Psoas muscle (tissue), 8 donors: ENCODE measurements around the gene FAM184B. TPM values are rescaled to one million over a fixed set of nuclear protein-coding genes. Genes with fewer than 3 reads are reported as not detected.

Experiments used
- ATAC-seq, 4 donors: fragments of 200-7000 bp; cut with Tn5 transposase; one replicate each; pipeline ENCODE4 v1.9.1; 2020; ENCODE audit warnings: moderate library complexity in 3 of 4, mild to moderate bottlenecking in 2 of 4
- DNase-seq, 2 donors: peaks; one replicate each; pipeline ENCODE4 v3.0.0-alpha.2; 2020
- H3K27ac ChIP-seq: fragments of 200-600 bp; one replicate; pipeline ENCODE4 v1.8.0; 2022
- H3K27me3 ChIP-seq, 3 donors: fragments of 200-600 bp in 1 of 3; one replicate each; pipeline versions ENCODE4 v1.6.1 to v1.8.0; 2013 to 2022; ENCODE audit warnings: low read length in 2 of 3, mild to moderate bottlenecking in 2 of 3, moderate library complexity in 1 of 3; ENCODE audit not compliant: insufficient read depth in 3 of 3
- H3K36me3 ChIP-seq, 2 donors: fragments of 200-600 bp in 1 of 2; one replicate each; pipeline versions ENCODE4 v1.6.1 to v1.8.0; 2013 to 2022; ENCODE audit warnings: low read depth in 1 of 2, mild to moderate bottlenecking in 1 of 2, moderate library complexity in 1 of 2; ENCODE audit not compliant: insufficient read depth in 1 of 2
- H3K4me1 ChIP-seq: fragments of 200-600 bp; one replicate; pipeline ENCODE4 v1.8.0; 2022
- H3K4me3 ChIP-seq: fragments of 200-600 bp; one replicate; pipeline ENCODE4 v1.8.0; 2022; ENCODE audit warnings: mild to moderate bottlenecking
- H3K9me3 ChIP-seq: fragments of 200-600 bp; one replicate; pipeline ENCODE4 v1.8.0; 2022
- WGBS, 3 donors: extraction: QIAGEN DNeasy Blood & Tissue Kit; methylation state at CpG; one replicate each; pipeline versions ENCODE4 v1.1.6 to v1.1.7; 2013; 5-methylcytosine and 5-hydroxymethylcytosine counted together
- intact Hi-C, 2 donors: fragments of 100-400 bp; cut with DNase I; formaldehyde crosslinking; loops; one replicate each; pipeline versions ENCODE4 v1.11.0 to v1.14.2; 2022
- polyA plus RNA-seq, 3 donors: library from polyadenylated mRNA; stranded (reverse); fragments of 200-250 nt; gene quantifications; one replicate each; pipeline ENCODE4 v1.2.3, GENCODE V29; 2013
- total RNA-seq, 4 donors: library from RNA; stranded (reverse); fragmentation: NEBNext Ultra II Directional in 2 of 4; extraction: Animal tissue kit (Norgen Biotek cat#: 25700) in 2 of 4; gene quantifications; one replicate each; pipeline versions ENCODE4 v1.2.1 to v1.2.4, GENCODE V29; 2021 to 2023
- TF ChIP-seq, protein P1 (sequence below): fragments of 200-600 bp; IDR thresholded peaks from one replicate; pipeline ENCODE4 v1.8.0; 2022; ENCODE audit warnings: antibody characterized with exemption
- donor health status: healthy with polysubstance abuse.
- donor health status: DM: no; HTN: no; CAD: no; lungs with moderate emphysema.
- donor health status: Bipolar disorder and iron deficiency.
- donor health status: healthy.
- donor health status: DM: yes; HTN: yes; CAD: no.
- donor health status: DM: no; HTN: no; CAD: no.
- donor health status: DM: no; HTN: no; CAD: no.
- donor health status: DM: yes; HTN: yes; CAD: no.

The FAM184B gene
- total and polyA plus RNA-seq, 7 donors = 0.03 to 2.6 (median 0.38) TPM

DNA sequence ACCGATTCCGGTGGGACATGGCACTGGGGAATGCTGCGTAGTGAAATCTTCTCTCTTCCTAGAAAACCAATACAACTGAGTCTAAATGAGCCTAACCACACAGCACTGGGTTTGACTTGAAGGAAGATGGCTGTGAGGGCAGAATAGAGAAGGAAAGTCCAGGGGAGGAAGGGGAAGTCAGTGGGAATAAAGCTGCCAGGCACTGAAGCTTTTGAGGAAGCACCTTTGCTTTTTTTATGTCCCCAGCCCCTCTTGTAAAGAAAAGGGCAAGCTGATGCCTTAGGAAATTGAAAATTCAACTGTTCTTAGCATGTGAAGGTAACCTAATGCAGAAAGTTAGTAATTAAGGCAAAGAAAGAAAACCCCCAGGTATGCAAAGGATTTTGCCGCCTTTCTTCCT is 146.4 kb downstream of the FAM184B start:
- DNase-seq (no peak), ATAC-seq (no peak)
- intact Hi-C loops = loop anchor here (5.0 to 10.0 kb wide), 3 partner anchors 60 to 172 kb away; partner anchors contain the start of gene LAP3 (in 1 of the 2)
- Histone ChIP-seq H3K27ac (no peak overlapping the region), H3K9me3 (no peaks in the 10 kb centered on the region), H3K4me3 (no peak overlapping the region), H3K27me3 (no peaks in the 10 kb centered on the region), H3K4me1 (no peaks in the 10 kb centered on the region), H3K36me3 (peaks cover 14 to 71% of the 10 kb centered on the region in 2 donors)
- TF ChIP-seq, protein P1, sequence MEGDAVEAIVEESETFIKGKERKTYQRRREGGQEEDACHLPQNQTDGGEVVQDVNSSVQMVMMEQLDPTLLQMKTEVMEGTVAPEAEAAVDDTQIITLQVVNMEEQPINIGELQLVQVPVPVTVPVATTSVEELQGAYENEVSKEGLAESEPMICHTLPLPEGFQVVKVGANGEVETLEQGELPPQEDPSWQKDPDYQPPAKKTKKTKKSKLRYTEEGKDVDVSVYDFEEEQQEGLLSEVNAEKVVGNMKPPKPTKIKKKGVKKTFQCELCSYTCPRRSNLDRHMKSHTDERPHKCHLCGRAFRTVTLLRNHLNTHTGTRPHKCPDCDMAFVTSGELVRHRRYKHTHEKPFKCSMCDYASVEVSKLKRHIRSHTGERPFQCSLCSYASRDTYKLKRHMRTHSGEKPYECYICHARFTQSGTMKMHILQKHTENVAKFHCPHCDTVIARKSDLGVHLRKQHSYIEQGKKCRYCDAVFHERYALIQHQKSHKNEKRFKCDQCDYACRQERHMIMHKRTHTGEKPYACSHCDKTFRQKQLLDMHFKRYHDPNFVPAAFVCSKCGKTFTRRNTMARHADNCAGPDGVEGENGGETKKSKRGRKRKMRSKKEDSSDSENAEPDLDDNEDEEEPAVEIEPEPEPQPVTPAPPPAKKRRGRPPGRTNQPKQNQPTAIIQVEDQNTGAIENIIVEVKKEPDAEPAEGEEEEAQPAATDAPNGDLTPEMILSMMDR = no peak
- WGBS, 3 donors = 96 to 98% (median 98%) methylated on average over 4 of the region's 4 CpGs

- DNase-seq (peak in 1 of 2 donors; percentile 19), ATAC-seq (no peak)
- H3K36me3 ChIP-seq = peaks cover 14 to 86% of the 10 kb centered on the region in 2 donors
- H3K4me1 ChIP-seq = no peaks in the 10 kb centered on the region
- WGBS, 3 donors = 93 to 98% (median 96%) methylated on average over 9 of the region's 9 CpGs
- no peak overlapping the region for H3K4me3 ChIP-seq
- H3K27me3 ChIP-seq = no peaks in the 10 kb centered on the region
- no peak overlapping the region for H3K27ac ChIP-seq
- TF ChIP-seq, protein P1 = no peak
- H3K9me3 ChIP-seq = no peaks in the 10 kb centered on the region
- intact Hi-C loops = loop anchor here in 1 of 2 donors (10.0 kb wide), 1 partner anchor 59 kb away; the partner anchor contains the start of gene LAP3
These were observed 147.8 kb downstream of the FAM184B start for GRCh38 chr4:17633600-17633999.

DNA sequence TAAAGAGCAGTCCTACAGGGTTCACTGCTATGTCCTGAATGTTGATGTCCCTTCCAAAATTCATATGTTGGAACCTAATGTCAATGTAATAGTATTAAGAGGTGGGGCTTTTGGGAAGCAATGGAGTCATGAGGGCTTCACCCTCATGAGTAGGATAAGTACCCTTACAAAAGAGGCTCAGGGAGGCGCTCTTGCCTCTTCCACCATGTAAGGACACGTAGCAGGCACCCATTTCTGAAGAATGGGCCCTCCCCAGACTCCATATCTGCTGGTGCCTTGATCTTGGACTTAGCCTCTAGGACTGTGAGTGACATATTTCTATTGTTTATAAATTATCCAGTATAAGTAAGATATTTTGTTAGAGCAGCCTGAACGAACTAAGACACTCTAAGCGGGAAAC is 151.2 kb downstream of the FAM184B start:
- intact Hi-C loops = loop anchor here in 1 of 2 donors (10.0 kb wide), 1 partner anchor 55 kb away; the partner anchor contains the start of gene LAP3
- Histone ChIP-seq H3K27ac (no peak overlapping the region), H3K4me3 (no peak overlapping the region), H3K9me3 (no peaks in the 10 kb centered on the region), H3K4me1 (peaks cover 7% of the 10 kb centered on the region), H3K36me3 (peaks cover 25 to 99% of the 10 kb centered on the region in 2 donors), H3K27me3 (no peaks in the 10 kb centered on the region)
- ATAC-seq (no peak), DNase-seq (no peak)
- 90 to 92% (median 91%) methylated on average over 4 of the region's 4 CpGs for WGBS, 3 donors
- TF ChIP-seq, protein P1 = no peak

- DNase-seq (no peak), ATAC-seq (no peak)
- Histone ChIP-seq H3K4me1 (peaks cover 45% of the 10 kb centered on the region), H3K27me3 (no peaks in the 10 kb centered on the region), H3K27ac (peak overlapping the region; percentile 83), H3K36me3 (peaks cover 20 to 99% of the 10 kb centered on the region in 2 donors), H3K4me3 (no peak overlapping the region), H3K9me3 (no peaks in the 10 kb centered on the region)
- TF ChIP-seq, protein P1 = no peak
- intact Hi-C loops = no loop called here
- 64 to 73% (median 72%) methylated on average over 2 of the region's 2 CpGs for WGBS, 3 donors
These were observed 156.6 kb downstream of the FAM184B start for GRCh38 chr4:17624821-17625220.
